ENCODE results near the gene LACRT. TPM values are rescaled to one million over a fixed set of nuclear protein-coding genes. Genes with fewer than 3 reads are reported as not detected.
A peak's percentile ranks its signal among the peaks of the same experiment; 100 is the strongest.

LACRT gene
- total RNA-seq, 1 experiment from 2014 or later = not detected

GRCh38 chr12:54598970-54599369 is 35.7 kb downstream of the LACRT start (continued):
- TF ChIP-seq ZNF512 (CRISPR knock-in tag; IDR thresholded peaks at IDR 0.05; ENCODE audit: borderline replicate concordance) = no peak
- no peak for TF ChIP-seq ATF6 (CRISPR knock-in tag; IDR thresholded peaks at IDR 0.05)
- no peak for TF ChIP-seq JAZF1 (CRISPR knock-in tag; IDR thresholded peaks at IDR 0.05)

- H3K27me3 Mint-ChIP-seq (ENCODE audit: low read depth) = peaks cover 82% of the 10 kb centered on the region
- ATAC-seq (peak; percentile 94), DNase-seq (ENCODE audit: low spot score) (peak; percentile 86)
- no peak overlapping the region for H3K27ac Mint-ChIP-seq
- H3K9me3 Mint-ChIP-seq = no peaks in the 10 kb centered on the region
- peaks cover 5% of the 10 kb centered on the region for H3K4me1 Mint-ChIP-seq
- no peaks in the 10 kb centered on the region for H3K36me3 Mint-ChIP-seq
- CTCF ChIA-PET = interaction anchor here (0.6 to 5.8 kb wide), 45 partner anchors 8 to 1335 kb away, joined by 3 to 90 read pairs (median 4); partner anchors contain the start of genes PDE1B and PPP1R1A
- H3K4me3 Mint-ChIP-seq = no peak overlapping the region
- TF ChIP-seq E2F5 (CRISPR knock-in tag; IDR thresholded peaks at IDR 0.05) (no peak), ZNF317 (CRISPR knock-in tag; IDR thresholded peaks at IDR 0.05; ENCODE audit: borderline replicate concordance, low read depth) (no peak), TEAD4 (CRISPR knock-in tag; IDR thresholded peaks at IDR 0.05) (no peak), CTCF (IDR thresholded peaks at IDR 0.05) (peak; percentile 77), ZNF138 (CRISPR knock-in tag; conservative IDR thresholded peaks at IDR 0.05) (no peak), ZBTB21 (CRISPR knock-in tag; IDR thresholded peaks at IDR 0.05; ENCODE audit: borderline replicate concordance) (no peak)
- POLR2A ChIA-PET = no interaction called here
Measured at GRCh38 chr12:54596526-54596946, 38.2 kb downstream of the LACRT start.

GRCh38 chr12:54595471-54595870 is 39.2 kb downstream of the LACRT start:
- POLR2A ChIA-PET = no interaction called here
- no peak for ATAC-seq
- no peak for DNase-seq (ENCODE audit: low spot score)
- peaks cover 87% of the 10 kb centered on the region for H3K27me3 Mint-ChIP-seq (ENCODE audit: low read depth)
- H3K36me3 Mint-ChIP-seq = no peaks in the 10 kb centered on the region
- no peaks in the 10 kb centered on the region for H3K9me3 Mint-ChIP-seq
- H3K4me1 Mint-ChIP-seq = peaks cover 13% of the 10 kb centered on the region
- no peak overlapping the region for H3K27ac Mint-ChIP-seq
- no peak overlapping the region for H3K4me3 Mint-ChIP-seq
- CTCF ChIA-PET = interaction anchor here (1.0 to 5.8 kb wide), 18 partner anchors 8 to 95 kb away, joined by 3 to 90 read pairs (median 8); partner anchors contain the start of genes PDE1B and PPP1R1A
- TF ChIP-seq ZNF138 (CRISPR knock-in tag; conservative IDR thresholded peaks at IDR 0.05) (no peak), SOX15 (CRISPR knock-in tag; IDR thresholded peaks at IDR 0.05) (no peak), NFATC4 (CRISPR knock-in tag; IDR thresholded peaks at IDR 0.05) (no peak), ARID4B (CRISPR knock-in tag; IDR thresholded peaks at IDR 0.05; ENCODE audit: borderline replicate concordance) (no peak), SMAD3 (CRISPR knock-in tag; IDR thresholded peaks at IDR 0.05; ENCODE audit: borderline replicate concordance) (no peak), E2F1 (CRISPR knock-in tag; IDR thresholded peaks at IDR 0.05) (no peak), NR3C1 (CRISPR knock-in tag; conservative IDR thresholded peaks at IDR 0.05; ENCODE audit: low read depth) (no peak), ESRRA (CRISPR knock-in tag; IDR thresholded peaks at IDR 0.05; ENCODE audit: borderline replicate concordance) (no peak), GRHL2 (CRISPR knock-in tag; IDR thresholded peaks at IDR 0.05; ENCODE audit: insufficient replicate concordance, severe bottlenecking) (no peak), CDX4 (CRISPR knock-in tag; IDR thresholded peaks at IDR 0.05; ENCODE audit: borderline replicate concordance) (no peak), TEAD4 (CRISPR knock-in tag; IDR thresholded peaks at IDR 0.05) (no peak)

Measured in WTC11 (cell line).